ENCODE measurements around the gene PPP4R2.
A peak's percentile ranks its signal among the peaks of the same experiment; 100 is the strongest.
"Not testable (repeated sequence)": the region's sequence is repeated elsewhere in the genome, so short reads cannot be mapped to it uniquely, and the experiment has no call there.

Gene PPP4R2

DNA sequence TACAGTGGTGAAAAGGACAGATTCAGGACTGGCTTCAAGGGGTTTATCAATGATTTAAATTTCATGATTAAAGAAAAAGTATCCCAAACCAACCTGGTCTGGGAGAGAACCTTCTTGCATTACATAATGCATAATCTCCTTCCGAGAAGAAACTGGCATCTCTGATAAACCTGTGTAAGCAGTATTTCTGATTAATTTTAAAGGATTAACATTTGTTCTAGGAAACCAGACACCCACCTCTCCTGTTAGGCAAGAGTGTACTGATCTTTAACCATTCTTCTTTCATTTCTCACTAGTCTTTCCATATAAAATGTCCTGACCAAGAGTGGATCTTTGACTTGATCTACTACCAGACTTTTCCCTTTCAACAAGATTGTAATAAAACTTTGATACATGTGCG is 22.8 kb upstream of the PPP4R2 start:
- DNase-seq (ENCODE audit: low read depth, low spot score) = no peak
- H3K4me3 ChIP-seq (ENCODE audit: low read length) = no peak overlapping the region

DNA sequence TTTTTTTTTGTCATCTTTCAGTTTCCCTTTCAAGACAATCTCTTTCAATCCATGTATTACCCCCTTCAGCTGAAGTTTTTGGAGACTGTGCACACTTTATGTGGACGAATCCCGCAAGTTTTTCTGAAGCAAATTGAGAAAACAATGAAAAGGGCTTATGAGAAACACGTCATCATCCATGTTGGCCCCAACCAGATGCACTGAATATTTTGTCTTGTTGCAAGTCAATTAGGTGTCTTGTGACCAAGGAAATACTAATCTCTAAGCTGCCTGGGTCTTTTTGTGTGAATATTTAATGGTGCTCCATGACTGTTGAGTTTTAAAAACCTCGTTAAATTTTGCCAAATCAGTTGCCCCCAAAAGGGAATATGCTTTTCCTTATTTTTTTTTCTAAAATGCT is 21.7 kb upstream of the PPP4R2 start:
- DNase-seq (ENCODE audit: low read depth, low spot score) = no peak
- H3K4me3 ChIP-seq (ENCODE audit: low read length) = no peak overlapping the region

DNA sequence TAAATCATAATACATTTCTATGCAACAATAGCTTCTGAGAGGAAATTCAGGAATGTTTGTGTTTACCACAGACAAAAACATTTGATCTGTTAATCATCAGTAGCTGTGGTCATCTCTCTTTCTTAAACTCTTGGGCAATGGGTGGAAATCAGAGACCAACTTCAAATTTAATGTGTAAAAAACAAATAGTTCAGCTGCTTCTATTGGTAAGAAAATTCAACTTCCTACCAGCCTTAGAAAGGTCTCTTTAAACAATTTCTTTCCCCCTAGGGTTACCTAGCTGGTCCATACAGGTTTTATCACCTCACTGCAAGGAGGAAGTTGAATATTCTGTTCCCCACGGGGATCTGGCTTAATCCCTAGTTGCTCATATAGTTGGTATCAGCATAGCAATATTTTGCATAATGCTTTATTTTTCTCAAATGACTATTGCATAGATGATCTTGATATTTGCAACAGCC is 20.3 kb upstream of the PPP4R2 start:
- H3K4me3 ChIP-seq (ENCODE audit: low read length) = no peak overlapping the region
- no peak for DNase-seq (ENCODE audit: low read depth, low spot score)

DNA sequence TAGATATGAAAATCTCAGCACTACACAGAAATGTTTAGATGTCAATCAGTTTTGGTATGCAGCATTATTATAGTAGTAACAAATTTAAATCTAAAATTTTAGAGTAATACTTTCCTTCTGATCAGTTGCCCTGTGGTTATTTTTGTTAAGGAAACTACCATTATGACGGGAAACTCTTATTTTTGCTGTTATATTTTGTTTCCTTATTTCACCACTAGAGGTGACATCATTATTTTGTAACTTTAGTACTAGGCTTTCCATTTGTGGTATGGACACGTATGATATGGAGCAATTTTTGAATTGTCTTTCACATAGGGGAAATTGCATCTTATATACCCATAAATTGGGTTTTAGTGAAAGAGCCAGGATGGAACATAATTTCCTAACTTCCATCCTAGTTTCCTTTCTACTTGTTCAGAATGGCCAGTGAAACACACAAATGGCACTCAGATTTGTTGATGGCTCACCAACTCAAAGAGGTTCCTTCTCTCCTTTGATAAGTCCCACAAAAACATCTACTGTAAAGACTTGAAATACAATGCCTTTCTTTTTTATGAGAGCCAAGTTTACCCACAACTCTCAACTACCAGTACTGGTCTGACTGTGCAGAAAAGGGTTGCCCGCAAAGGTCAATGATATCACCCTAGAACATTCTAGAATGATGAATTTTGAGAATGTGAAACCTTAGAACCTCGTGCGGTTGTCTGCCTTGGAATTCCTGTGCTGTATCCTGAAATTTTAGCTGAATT is 19.4 kb upstream of the PPP4R2 start:
- no peak for DNase-seq (ENCODE audit: low read depth, low spot score)
- H3K4me3 ChIP-seq (ENCODE audit: low read length) = no peak overlapping the region

- no peak for DNase-seq (ENCODE audit: low read depth, low spot score)
- H3K4me3 ChIP-seq (ENCODE audit: low read length) = no peak overlapping the region
Measured at GRCh38 chr3:72982609-72983366, 13.8 kb upstream of the PPP4R2 start.

DNA sequence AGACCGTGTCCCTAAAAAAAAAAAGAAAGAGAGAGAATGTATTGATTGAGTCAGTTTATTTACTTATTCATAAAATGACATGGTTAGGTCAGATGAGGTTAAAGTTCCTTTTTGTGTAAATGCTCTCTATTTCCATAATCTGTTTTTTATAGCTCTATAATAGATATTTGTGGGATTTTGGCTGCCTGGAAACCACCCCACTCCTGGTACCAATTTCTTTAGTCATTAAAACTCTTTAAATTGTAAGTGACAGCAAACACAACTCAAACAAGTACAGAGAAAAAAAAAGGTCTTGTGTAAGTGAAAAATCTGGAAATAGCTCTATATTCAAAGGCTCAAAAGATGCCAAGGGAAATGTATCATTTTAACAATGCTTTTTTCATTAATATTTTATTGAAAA is 11.0 kb upstream of the PPP4R2 start:
- H3K4me3 ChIP-seq (ENCODE audit: low read length) = no peak overlapping the region
- DNase-seq (ENCODE audit: low read depth, low spot score) = no peak

DNA sequence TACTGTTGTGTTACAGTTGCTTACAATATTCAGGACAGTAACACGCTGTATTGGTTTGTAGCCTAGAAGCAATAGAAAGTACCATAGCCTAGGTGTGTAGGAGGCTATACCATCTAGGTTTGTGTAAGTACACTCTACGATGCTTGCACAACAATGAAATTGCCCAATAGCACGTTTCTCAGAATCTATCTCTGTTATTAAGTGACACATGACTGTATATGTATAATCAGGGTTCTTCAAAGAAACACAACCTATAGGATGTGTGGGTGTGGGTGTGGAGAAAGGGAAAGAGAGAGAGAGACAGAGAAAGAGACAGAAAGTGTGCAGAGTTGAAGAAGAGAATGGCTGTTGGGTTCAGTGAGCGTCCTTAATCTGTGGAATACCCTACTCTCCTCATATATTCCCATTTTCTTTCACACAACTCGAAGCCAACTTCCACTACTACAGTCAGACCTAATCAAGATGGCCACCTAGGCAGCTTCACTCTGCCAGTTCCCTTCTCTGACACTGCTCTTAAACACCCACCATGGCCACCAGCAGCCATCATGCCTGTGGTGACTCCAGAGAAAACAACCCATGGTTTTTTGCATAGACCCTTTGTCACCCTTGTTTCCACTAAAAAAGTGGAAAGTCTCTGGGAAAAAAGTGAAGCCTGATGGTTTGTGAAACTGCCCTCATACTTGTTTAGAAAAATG is 5.8 kb upstream of the PPP4R2 start:
- DNase-seq (ENCODE audit: low read depth, low spot score) = no peak
- no peak overlapping the region for H3K4me3 ChIP-seq (ENCODE audit: low read length)

- no peak overlapping the region for H3K4me3 ChIP-seq (ENCODE audit: low read length)
- no peak for DNase-seq (ENCODE audit: low read depth, low spot score)
Measured at GRCh38 chr3:72991522-72991921, 5.1 kb upstream of the PPP4R2 start.

DNA sequence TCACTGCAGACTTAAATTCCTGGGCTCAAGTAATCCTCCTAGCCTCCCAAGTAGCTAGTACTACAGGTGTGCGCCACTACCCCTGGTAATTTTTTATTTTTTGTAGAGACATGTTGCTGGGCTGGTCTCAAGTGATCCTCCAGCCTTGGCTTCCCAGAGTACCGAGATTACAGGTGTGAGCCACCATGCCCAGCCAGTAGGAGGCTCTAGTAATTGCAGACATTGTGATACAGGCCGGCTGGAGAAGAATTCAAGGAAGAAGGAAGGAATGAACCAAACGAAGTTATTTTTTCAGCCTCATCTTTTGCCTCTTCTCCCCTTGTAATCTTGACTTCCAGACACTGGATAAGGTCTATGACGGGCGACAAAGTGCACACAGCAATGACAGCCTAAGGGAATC is 3.2 kb upstream of the PPP4R2 start:
- no peak overlapping the region for H3K4me3 ChIP-seq (ENCODE audit: low read length)
- no peak for DNase-seq (ENCODE audit: low read depth, low spot score)

GRCh38 chr3:72995337-72995736 is 1.3 kb upstream of the PPP4R2 start:
- no peak for DNase-seq (ENCODE audit: low read depth, low spot score)
- H3K4me3 ChIP-seq (ENCODE audit: low read length) = no peak overlapping the region

DNA sequence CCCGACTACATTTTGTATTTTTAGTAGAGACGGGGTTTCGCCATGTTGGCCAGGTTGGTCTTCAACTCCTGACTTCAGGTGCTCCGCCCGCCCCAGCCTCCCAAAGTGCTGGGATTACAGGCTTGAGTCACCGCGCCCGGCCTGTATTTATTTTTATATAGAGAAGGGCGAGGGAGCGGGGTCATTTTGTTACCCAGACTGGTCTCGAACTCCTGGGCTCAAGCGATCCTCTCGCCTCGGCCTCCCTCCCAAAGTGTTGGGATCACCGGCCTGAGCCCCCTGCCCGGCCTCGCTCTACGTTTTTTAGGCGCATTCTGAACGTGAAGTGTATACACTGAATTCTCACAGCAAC is 514 bp upstream of the PPP4R2 start:
- DNase-seq (ENCODE audit: low read depth, low spot score) = no peak
- peak overlapping the region; percentile 86 for H3K4me3 ChIP-seq (ENCODE audit: low read length)

DNA sequence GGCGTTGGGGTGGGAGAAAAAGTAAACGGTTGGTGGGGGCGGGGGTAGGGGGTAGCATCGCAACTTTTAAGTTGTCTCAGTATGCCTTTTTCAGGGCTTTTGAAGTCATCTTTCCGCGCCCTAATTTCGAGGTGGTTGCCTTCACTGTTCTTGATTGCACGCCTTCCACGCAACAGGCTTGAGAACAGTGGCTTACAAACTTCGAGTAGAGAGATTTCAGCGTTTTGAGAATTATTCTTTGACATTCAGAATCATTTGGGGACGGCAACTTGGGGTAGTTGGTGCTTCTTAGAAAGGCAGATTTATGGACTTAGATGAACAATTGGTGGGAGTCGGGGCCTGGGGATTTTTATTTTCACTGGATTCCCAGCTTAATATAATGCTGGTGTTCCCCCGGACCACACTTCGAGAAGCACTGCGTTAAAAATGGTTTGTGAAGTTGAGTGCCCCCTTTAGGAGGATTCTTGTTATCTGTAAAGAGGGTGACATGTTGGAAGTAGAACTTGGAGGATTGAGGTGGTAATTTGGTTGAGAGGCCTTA is 880 bp downstream of the PPP4R2 start:
- H3K4me3 ChIP-seq (ENCODE audit: low read length) = peak overlapping the region; percentile 86
- DNase-seq (ENCODE audit: low read depth, low spot score) = peak; percentile 60

DNA sequence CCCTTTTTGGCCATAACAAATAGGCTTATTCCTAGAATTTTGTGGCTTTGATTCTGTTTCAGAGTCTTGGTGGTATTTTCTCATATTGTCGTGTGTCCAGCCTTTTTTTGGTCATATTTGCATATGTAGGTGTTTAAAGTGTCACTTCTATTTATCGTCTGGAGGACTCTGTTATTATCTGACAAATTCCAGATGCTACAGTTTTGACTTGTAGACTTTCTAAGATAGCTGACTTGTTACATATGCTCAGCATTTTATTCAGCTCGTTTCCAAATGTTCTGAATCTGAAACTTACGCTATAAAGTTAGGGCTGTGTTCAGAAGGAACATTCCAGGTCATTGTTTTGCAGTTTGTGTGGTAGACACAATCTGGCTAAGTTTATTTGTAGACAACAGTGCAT is 1.9 kb downstream of the PPP4R2 start:
- peak overlapping the region; percentile 86 for H3K4me3 ChIP-seq (ENCODE audit: low read length)
- DNase-seq (ENCODE audit: low read depth, low spot score) = no peak

GRCh38 chr3:72999951-73000350 is 3.3 kb downstream of the PPP4R2 start:
- H3K4me3 ChIP-seq (ENCODE audit: low read length) = peak overlapping the region; percentile 9

GRCh38 chr3:73003050-73003449 is 6.4 kb downstream of the PPP4R2 start:
- H3K4me3 ChIP-seq (ENCODE audit: low read length); DNase-seq (ENCODE audit: low read depth, low spot score): not testable (repeated sequence)

More at GRCh38 chr3:72999951-73000350, 3.3 kb downstream of the PPP4R2 start:
- peak; percentile 50 for DNase-seq (ENCODE audit: low read depth, low spot score)

GRCh38 chr3:73004316-73004715 is 7.7 kb downstream of the PPP4R2 start:
- DNase-seq (ENCODE audit: low read depth, low spot score) = no peak
- H3K4me3 ChIP-seq (ENCODE audit: low read length) = no peak overlapping the region

- no peak overlapping the region for H3K4me3 ChIP-seq (ENCODE audit: low read length)
- DNase-seq (ENCODE audit: low read depth, low spot score) = no peak
Measured at GRCh38 chr3:73007992-73008712, 11.5 kb downstream of the PPP4R2 start.

GRCh38 chr3:73009008-73009407 is 12.4 kb downstream of the PPP4R2 start:
- DNase-seq (ENCODE audit: low read depth, low spot score) = no peak

GRCh38 chr3:73009750-73010149 is 13.1 kb downstream of the PPP4R2 start:
- H3K4me3 ChIP-seq (ENCODE audit: low read length) = no peak overlapping the region
- no peak for DNase-seq (ENCODE audit: low read depth, low spot score)

More at GRCh38 chr3:73009008-73009407, 12.4 kb downstream of the PPP4R2 start:
- no peak overlapping the region for H3K4me3 ChIP-seq (ENCODE audit: low read length)
